ENCODE measurements around the gene SLC8B1.

- TF ChIP-seq, protein P1, sequence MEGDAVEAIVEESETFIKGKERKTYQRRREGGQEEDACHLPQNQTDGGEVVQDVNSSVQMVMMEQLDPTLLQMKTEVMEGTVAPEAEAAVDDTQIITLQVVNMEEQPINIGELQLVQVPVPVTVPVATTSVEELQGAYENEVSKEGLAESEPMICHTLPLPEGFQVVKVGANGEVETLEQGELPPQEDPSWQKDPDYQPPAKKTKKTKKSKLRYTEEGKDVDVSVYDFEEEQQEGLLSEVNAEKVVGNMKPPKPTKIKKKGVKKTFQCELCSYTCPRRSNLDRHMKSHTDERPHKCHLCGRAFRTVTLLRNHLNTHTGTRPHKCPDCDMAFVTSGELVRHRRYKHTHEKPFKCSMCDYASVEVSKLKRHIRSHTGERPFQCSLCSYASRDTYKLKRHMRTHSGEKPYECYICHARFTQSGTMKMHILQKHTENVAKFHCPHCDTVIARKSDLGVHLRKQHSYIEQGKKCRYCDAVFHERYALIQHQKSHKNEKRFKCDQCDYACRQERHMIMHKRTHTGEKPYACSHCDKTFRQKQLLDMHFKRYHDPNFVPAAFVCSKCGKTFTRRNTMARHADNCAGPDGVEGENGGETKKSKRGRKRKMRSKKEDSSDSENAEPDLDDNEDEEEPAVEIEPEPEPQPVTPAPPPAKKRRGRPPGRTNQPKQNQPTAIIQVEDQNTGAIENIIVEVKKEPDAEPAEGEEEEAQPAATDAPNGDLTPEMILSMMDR (IDR thresholded peaks at IDR 0.05), result no peak
- TF ChIP-seq RNF2 (IDR thresholded peaks at IDR 0.05; ENCODE audit: borderline replicate concordance, low read depth) (no peak), RARB (CRISPR knock-in tag; IDR thresholded peaks at IDR 0.05) (no peak), RFX5 (IDR thresholded peaks at IDR 0.05) (no peak), RAD21 (conservative IDR thresholded peaks at IDR 0.05 in 1 of 2, IDR thresholded peaks at IDR 0.05 in 1 of 2) (no peak), POLR2A (IDR thresholded peaks at IDR 0.05; ENCODE audit: low read length) (no peak), HMGXB4 (CRISPR knock-in tag; IDR thresholded peaks at IDR 0.05; ENCODE audit: borderline replicate concordance) (no peak)
- TF ChIP-seq, protein P2, sequence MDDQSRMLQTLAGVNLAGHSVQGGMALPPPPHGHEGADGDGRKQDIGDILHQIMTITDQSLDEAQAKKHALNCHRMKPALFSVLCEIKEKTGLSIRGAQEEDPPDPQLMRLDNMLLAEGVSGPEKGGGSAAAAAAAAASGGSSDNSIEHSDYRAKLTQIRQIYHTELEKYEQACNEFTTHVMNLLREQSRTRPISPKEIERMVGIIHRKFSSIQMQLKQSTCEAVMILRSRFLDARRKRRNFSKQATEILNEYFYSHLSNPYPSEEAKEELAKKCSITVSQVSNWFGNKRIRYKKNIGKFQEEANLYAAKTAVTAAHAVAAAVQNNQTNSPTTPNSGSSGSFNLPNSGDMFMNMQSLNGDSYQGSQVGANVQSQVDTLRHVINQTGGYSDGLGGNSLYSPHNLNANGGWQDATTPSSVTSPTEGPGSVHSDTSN (IDR thresholded peaks at IDR 0.05), result no peak
Measured at GRCh38 chr12:113248842-113249435, 86.0 kb downstream of the SLC8B1 start.
